ENCODE data around the gene PRPF4.
A peak's percentile ranks its signal among the peaks of the same experiment; 100 is the strongest.

The PRPF4 gene

DNA sequence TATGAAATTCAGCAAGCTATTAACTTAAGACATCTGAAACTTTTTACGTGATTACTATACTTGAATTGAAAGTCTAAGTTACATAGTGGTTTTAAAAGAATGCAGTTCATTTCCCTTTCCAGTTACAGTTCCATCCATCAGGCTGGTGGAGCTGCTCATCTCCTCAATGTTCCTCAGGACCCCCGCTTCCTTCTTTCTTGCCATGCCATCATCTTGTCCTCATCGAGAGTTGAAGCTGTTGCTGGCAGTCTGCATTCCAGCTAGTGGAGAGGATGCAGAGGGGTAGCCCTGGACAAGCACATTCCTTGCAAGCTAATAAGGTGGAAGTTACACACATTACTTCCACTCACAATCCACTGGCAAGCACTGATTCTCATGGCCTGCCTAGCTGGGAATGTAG, 36.5 kb downstream of the PRPF4 start:
- DNase-seq (ENCODE audit: low read depth in 2 of 2), result no peak

GRCh38 chr9:113313261-113313660, 37.8 kb downstream of the PRPF4 start:
- no peak for DNase-seq (ENCODE audit: low read depth in 2 of 2)

GRCh38 chr9:113315231-113315630, 39.8 kb downstream of the PRPF4 start:
- no peak for DNase-seq (ENCODE audit: low read depth in 2 of 2)

GRCh38 chr9:113316030-113316429, 40.6 kb downstream of the PRPF4 start:
- no peak for DNase-seq (ENCODE audit: low read depth in 2 of 2)

DNA sequence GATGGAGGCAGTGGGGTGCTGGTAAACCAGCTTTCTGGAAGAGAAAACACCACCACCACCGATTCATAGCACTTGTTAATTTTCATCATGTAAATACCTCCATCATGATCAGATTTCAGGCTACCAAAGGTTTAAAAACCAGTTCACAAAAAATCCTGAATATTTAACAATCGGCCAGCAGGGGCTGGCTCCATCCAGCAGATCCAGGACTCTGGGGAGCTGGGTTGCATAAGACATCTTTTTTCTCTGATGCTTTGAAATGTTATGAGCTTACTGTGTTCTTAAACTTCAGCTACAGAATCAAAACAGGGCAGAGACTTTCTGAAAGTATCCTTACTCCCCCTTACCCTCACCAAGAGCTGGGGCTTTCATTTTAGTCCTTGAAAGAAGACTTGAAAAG, 42.3 kb downstream of the PRPF4 start:
- no peak for DNase-seq (ENCODE audit: low read depth in 2 of 2)

- no peak for DNase-seq (ENCODE audit: low read depth in 2 of 2)
Observed at GRCh38 chr9:113319054-113319453, 43.6 kb downstream of the PRPF4 start.

DNA sequence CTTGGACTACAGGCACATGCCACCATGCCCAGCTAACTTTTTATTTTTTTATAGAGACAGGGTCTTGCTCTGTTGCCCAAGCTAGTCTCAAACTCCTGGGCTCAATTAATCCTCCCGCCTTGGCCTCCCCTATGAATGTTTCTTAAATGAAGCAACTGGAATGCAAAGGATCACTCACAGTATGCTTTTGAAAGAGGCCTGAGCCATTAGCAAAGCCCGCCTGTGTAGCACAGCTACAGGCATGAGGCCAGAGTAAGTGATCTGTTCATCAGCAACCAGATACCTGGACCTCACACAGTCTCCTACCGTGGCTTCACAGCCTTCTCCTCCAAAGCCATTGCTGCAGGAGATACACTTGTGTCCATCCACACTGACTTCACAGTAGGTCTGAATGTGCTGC, 44.6 kb downstream of the PRPF4 start:
- DNase-seq (ENCODE audit: low read depth in 2 of 2), result no peak

GRCh38 chr9:113322671-113323070, 47.2 kb downstream of the PRPF4 start:
- DNase-seq (ENCODE audit: low read depth in 2 of 2), result no peak

DNA sequence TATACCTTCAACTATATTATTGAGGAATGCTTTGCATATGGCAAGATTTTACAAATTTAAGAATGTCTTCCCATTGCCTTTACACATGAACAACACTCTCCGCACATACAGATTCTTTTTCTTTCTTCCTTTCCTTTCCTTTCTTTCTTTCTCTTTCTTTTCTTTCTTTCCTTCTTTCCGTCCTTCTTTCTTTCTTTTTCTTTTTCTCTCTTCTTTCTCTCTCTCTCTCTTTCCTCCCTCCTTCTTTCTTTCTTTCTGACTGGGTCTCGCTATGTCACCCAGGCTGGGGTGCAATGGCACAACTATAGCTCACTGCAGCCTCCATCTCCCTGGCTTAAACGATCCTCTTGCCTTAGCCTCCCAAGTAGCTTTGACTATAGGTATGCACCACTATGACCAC, 50.8 kb downstream of the PRPF4 start:
- DNase-seq (ENCODE audit: low read depth in 2 of 2), result no peak

GRCh38 chr9:113328045-113328782, 52.8 kb downstream of the PRPF4 start:
- DNase-seq (ENCODE audit: low read depth in 2 of 2), result no peak

DNA sequence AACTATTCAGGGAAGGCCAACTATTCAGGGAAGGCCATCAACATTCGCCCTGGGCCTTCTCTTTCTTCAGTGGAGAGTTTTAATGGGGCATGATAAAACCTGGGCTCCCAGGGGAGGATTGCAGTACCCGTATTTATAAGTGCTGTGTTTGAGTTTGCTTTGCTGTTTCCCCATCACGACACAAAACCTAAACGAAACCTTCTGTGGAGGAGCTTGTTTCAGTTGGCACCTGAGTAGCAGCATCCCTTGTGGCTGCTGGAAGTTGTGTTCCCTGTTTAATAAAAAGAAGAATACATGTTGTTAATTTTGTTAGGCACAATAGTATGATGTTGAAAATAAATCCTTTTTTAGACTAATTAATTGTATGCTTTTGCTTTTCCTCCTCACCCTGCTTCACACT, 56.3 kb downstream of the PRPF4 start:
- DNase-seq (ENCODE audit: low read depth in 2 of 2), result no peak

- no peak for DNase-seq (ENCODE audit: low read depth in 2 of 2)
Observed at GRCh38 chr9:113337714-113338113, 62.3 kb downstream of the PRPF4 start.

GRCh38 chr9:113340011-113340699, 64.7 kb downstream of the PRPF4 start, which contains the start of gene WDR31:
Gene WDR31, minus strand, starts transcription at chr9:113340275. Its CDS starts 8,253 bp downstream, at chr9:113332022.
- DNase-seq (ENCODE audit: low read depth in 2 of 2), result peak; percentile 66 to 76

DNA sequence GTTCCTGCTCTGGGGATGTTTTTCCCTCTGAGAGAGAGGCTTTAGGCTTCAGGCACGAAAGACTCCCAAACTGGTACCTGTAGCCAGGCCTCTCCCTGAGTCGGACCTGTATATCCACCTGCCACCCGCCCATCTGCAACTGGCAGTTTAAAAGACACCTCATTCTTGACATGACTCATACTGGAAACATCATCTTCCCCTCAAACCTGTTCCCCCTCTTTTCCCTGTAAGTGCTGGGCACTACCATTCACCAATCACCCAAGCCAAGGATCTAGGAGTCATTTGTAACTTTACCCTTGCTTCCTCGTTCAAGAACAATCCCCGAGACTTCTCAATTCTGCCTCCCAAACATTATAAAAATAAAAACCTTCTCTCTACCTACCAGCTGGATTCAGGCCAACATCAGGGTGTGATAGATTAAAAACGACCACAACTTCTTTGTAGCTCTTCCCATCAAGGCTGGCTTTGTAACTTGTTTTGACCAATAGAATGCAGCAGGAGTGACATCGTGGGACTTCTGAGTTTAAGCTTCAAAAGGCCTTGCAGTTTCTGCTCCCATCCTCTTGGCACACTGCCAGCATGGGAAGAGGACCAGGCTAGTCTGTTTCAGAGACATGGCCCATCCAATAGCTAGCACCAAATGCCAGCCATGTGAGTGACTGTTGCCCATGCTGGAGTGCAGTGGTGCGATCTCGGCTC, 66.4 kb downstream of the PRPF4 start:
- no peak for DNase-seq (ENCODE audit: low read depth in 2 of 2)
